Body of pancreas (tissue), 4 donors: ENCODE results near the gene ZNF521.

Experiments used
- POLR2A ChIP-seq, 3 donors: fragments of 450-650 bp; IDR thresholded peaks; one replicate each; pipeline ENCODE4 v1.6.1; 2016; ENCODE audit warnings: antibody characterized with exemption in 3 of 3, mild to moderate bottlenecking in 2 of 3
- TF ChIP-seq, protein P1 (sequence below), 7 experiments: fragments of 450-650 bp in 4 of 7; fragments of 200-600 bp in 3 of 7; sonication (generic) in 3 of 7; IDR thresholded peaks; one replicate each; pipeline ENCODE4 v1.5.1; 2016 to 2019; ENCODE audit warnings: antibody characterized with exemption in 7 of 7

DNA sequence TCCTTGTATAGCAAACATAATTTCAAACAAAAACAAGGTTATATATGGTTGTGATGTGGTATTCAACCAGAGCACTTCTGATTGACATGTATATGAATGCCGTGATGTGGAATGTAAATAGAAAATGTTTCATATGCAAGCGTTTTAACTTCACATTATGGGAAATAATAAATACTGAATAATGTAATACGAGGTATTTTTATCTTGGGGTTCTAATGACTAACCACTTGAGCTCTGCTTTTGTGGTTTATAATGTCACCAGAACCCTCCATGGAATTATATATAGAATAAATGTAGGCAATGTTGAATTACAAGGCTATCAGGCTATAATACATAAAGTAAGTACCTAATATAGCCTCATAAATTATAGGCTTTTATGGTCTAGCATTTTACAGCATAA lies 72.4 kb downstream of the ZNF521 start:
- TF ChIP-seq, protein P1, sequence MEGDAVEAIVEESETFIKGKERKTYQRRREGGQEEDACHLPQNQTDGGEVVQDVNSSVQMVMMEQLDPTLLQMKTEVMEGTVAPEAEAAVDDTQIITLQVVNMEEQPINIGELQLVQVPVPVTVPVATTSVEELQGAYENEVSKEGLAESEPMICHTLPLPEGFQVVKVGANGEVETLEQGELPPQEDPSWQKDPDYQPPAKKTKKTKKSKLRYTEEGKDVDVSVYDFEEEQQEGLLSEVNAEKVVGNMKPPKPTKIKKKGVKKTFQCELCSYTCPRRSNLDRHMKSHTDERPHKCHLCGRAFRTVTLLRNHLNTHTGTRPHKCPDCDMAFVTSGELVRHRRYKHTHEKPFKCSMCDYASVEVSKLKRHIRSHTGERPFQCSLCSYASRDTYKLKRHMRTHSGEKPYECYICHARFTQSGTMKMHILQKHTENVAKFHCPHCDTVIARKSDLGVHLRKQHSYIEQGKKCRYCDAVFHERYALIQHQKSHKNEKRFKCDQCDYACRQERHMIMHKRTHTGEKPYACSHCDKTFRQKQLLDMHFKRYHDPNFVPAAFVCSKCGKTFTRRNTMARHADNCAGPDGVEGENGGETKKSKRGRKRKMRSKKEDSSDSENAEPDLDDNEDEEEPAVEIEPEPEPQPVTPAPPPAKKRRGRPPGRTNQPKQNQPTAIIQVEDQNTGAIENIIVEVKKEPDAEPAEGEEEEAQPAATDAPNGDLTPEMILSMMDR (IDR thresholded peaks at IDR 0.05) = no peak
- no peak for TF ChIP-seq POLR2A (IDR thresholded peaks at IDR 0.05)
